Mesothelial cell of epicardium (in vitro differentiated cells): ENCODE results near the gene DUS1L. TPM values are rescaled to one million over a fixed set of nuclear protein-coding genes. Genes with fewer than 3 reads are reported as not detected.

Experiments used
- DNase-seq, 2 experiments: peaks; one replicate each; pipeline ENCODE4 v3.0.0; 2021; ENCODE audit warnings: low spot score in 2 of 2; ENCODE audit not compliant: unreplicated experiment in 2 of 2
- H3K27ac Mint-ChIP-seq: 2 replicates; pipeline ENCODE4 v1.8.0; 2021; ENCODE audit warnings: mixed read lengths
- H3K27me3 Mint-ChIP-seq: 2 replicates; pipeline ENCODE4 v1.8.0; 2021; ENCODE audit warnings: low read depth, mixed read lengths
- H3K36me3 Mint-ChIP-seq: 2 replicates; pipeline ENCODE4 v1.8.0; 2021; ENCODE audit warnings: mixed read lengths
- H3K4me1 Mint-ChIP-seq: 2 replicates; pipeline ENCODE4 v1.8.0; 2021; ENCODE audit warnings: mixed read lengths
- H3K4me3 Mint-ChIP-seq: 2 replicates; pipeline ENCODE4 v1.8.0; 2021; ENCODE audit warnings: mild to moderate bottlenecking, moderate library complexity, mixed read lengths
- H3K9me3 Mint-ChIP-seq: 2 replicates; pipeline ENCODE4 v1.8.0; 2021; ENCODE audit warnings: mixed read lengths
- total RNA-seq: library from RNA; stranded (reverse); gene quantifications from 3 replicates; pipeline ENCODE4 v1.2.1, GENCODE V29; 2021
- TF ChIP-seq, protein P1 (sequence below): fragments of 200-600 bp; sonication (generic); IDR thresholded peaks from one replicate; pipeline ENCODE4 v1.5.0; 2021; ENCODE audit warnings: antibody characterized with exemption; ENCODE audit not compliant: unreplicated experiment

The DUS1L gene
- total RNA-seq, 1 donor from 2014 or later, result 94.9 TPM

GRCh38 chr17:82081546-82081945 is 15.9 kb upstream of the DUS1L start:
- Mint-ChIP-seq H3K9me3 (no peaks in the 10 kb centered on the region), H3K36me3 (peaks cover 5% of the 10 kb centered on the region), H3K4me1 (no peaks in the 10 kb centered on the region), H3K27ac (no peak overlapping the region), H3K4me3 (no peak overlapping the region), H3K27me3 (no peaks in the 10 kb centered on the region)
- DNase-seq, result no peak
- TF ChIP-seq, protein P1, sequence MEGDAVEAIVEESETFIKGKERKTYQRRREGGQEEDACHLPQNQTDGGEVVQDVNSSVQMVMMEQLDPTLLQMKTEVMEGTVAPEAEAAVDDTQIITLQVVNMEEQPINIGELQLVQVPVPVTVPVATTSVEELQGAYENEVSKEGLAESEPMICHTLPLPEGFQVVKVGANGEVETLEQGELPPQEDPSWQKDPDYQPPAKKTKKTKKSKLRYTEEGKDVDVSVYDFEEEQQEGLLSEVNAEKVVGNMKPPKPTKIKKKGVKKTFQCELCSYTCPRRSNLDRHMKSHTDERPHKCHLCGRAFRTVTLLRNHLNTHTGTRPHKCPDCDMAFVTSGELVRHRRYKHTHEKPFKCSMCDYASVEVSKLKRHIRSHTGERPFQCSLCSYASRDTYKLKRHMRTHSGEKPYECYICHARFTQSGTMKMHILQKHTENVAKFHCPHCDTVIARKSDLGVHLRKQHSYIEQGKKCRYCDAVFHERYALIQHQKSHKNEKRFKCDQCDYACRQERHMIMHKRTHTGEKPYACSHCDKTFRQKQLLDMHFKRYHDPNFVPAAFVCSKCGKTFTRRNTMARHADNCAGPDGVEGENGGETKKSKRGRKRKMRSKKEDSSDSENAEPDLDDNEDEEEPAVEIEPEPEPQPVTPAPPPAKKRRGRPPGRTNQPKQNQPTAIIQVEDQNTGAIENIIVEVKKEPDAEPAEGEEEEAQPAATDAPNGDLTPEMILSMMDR, result no peak

DNA sequence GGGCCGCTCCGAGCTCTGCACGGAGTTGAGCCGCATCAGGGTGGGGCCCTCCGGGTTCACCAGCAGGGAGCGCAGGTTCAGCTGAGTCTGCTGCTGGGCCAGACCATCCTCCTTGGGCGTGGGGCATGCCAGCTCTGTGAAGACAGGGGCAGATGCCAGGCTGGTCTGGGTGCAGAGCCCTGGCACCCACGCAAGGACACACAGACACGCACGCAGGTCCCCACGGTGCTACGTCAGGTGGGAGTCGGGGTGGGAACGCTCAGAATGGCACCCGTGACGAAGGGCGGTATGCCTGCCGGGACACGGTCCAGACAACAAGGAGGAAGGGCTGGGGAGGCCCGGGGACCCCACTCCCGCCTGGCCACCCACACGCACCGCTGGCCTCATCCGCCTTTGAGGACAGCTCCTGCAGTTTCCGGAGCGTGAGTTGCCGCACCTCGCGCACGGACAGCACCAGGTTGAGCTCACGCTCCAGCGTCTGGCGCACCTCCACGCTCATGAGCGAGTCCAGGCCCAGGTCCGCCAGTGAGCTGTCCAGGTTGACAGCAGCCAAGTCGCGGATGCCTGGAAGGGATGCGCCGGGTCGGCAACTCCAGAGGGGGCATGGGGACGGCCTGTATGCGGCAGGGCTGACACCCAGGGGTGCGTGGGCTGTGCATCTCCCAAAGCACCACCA is 15.3 kb upstream of the DUS1L start:
- no peak for DNase-seq
- TF ChIP-seq, protein P1, result no peak
- Mint-ChIP-seq H3K36me3 (peaks cover 5% of the 10 kb centered on the region), H3K9me3 (no peaks in the 10 kb centered on the region), H3K27ac (no peak overlapping the region), H3K4me1 (no peaks in the 10 kb centered on the region), H3K27me3 (no peaks in the 10 kb centered on the region), H3K4me3 (no peak overlapping the region)

- no peak for DNase-seq
- H3K27ac Mint-ChIP-seq, result no peak overlapping the region
- H3K9me3 Mint-ChIP-seq, result no peaks in the 10 kb centered on the region
- H3K4me1 Mint-ChIP-seq, result no peaks in the 10 kb centered on the region
- H3K27me3 Mint-ChIP-seq, result no peaks in the 10 kb centered on the region
- TF ChIP-seq, protein P1, result no peak
- H3K36me3 Mint-ChIP-seq, result peaks cover 5% of the 10 kb centered on the region
- no peak overlapping the region for H3K4me3 Mint-ChIP-seq
Observed at GRCh38 chr17:82080048-82080788, 14.6 kb upstream of the DUS1L start.

DNA sequence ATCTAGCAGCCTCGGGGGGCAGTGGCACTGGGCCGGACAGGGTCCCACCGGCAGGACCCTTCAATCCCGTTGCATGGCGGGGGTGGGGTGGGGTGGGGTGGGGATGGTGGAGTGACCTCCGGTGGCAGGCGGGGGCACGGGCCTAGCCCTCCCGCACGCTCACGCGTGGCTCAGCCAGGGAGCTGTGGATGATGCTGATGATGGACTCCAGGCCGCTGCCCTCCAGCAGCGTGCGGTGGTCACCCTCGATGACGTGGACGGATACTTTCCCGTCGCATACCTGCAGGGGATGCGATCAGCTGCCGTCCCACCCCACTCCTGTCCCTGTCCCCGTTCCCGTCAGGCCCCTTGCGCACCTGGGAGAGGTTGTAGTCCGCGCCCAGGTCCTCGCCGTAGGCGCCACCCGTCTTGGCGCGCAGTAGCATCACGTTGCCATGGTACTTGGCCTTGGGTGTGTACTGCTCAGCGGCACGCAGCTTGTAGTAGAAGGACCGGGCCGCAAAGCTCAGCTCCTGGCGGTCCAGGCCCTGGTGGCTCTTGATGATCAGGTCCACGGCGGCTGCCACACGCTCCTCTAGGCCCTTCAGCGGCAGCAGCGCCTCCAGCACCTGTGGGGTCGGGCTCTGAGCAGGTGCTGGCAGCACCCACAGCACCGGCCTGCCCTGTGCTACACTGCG is 13.5 kb upstream of the DUS1L start:
- TF ChIP-seq, protein P1, result no peak
- Mint-ChIP-seq H3K27ac (no peak overlapping the region), H3K27me3 (peaks cover 4% of the 10 kb centered on the region), H3K9me3 (no peaks in the 10 kb centered on the region), H3K4me1 (no peaks in the 10 kb centered on the region), H3K4me3 (no peak overlapping the region), H3K36me3 (peaks cover 3% of the 10 kb centered on the region)
- DNase-seq, result no peak

- Mint-ChIP-seq H3K27ac (no peak overlapping the region), H3K36me3 (peaks cover 3% of the 10 kb centered on the region)
Observed at GRCh38 chr17:82078433-82078832, 12.8 kb upstream of the DUS1L start.

More at GRCh38 chr17:82078433-82078832, 12.8 kb upstream of the DUS1L start:
- peaks cover 10% of the 10 kb centered on the region for H3K27me3 Mint-ChIP-seq
- no peak overlapping the region for H3K4me3 Mint-ChIP-seq
- H3K4me1 Mint-ChIP-seq, result no peaks in the 10 kb centered on the region
- TF ChIP-seq, protein P1, result no peak
- H3K9me3 Mint-ChIP-seq, result peaks cover 3% of the 10 kb centered on the region
- DNase-seq, result no peak
